ENCODE measurements around the gene FKBP2.

The FKBP2 gene

DNA sequence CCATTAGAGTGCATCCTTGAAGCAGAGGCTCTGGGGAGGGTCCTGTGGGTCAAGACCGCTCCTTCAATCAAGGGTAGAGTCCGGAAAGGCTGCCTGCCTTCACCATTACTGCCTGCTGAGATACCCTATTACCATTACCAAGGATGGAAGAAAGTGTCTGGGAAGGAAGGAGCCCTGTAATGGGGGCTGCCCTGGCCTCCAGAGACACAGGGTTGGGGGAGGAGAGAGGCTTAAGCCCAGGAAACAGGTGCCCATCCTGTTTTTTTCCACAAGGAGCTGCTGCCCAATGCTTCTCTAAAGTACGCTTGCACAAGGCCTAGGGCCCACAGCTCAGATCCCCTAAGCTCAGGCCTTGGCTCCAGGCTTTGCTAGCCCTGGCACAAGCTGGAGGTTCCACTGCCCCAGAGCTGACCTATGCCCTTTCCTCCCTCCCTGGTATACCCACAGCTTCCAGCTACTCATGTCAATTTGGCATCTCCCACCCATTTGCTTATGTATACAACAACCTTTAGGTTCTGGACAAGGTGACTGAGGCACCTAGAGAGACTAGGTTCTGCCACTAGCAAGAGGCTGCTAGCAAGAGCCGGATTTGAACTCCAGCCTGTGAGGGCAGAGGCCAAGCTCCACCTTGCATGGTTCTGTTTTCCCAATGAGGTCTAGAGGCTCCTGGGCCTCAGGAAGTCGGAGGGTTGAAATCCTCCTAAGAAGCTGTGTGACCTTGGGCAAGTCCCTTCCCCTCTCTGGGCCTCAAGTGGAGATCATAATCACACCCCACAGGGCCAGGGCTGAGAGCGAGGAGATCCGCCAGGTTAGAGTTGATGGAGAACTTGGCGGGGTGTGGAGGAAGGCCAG is 8.9 kb downstream of the FKBP2 start:
- DNase-seq (ENCODE audit: low spot score), result no peak

DNA sequence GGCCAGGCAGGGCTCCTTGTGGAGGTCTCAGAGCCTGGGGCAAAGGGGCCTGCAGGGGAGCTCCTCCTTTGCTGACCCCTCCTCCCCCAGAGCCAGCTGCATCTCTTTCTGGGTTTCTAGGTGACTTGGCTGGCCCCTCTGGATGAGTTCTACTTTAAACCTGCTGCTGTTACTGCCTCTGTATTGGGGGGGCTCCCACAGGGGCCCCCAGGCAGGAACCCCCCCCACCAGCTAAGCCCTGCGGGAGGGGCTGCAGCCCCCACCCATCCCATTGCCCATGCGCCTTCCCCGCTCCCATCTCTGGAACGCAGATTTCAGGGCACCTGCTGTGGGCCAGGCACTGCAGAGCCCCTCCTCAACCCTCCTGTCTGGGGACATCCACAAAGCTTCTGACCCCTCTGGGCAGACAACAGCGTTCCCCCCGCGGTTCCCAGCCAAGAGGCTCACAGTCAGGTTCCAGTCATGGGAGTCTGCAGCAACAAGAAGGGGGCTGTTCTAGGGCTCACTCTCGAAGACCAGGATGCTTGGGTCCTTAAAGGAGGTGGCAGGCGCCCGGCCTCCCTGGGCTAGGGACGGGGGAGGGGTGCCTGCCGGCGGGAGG is 9.6 kb downstream of the FKBP2 start:
- DNase-seq (ENCODE audit: low spot score), result no peak

DNA sequence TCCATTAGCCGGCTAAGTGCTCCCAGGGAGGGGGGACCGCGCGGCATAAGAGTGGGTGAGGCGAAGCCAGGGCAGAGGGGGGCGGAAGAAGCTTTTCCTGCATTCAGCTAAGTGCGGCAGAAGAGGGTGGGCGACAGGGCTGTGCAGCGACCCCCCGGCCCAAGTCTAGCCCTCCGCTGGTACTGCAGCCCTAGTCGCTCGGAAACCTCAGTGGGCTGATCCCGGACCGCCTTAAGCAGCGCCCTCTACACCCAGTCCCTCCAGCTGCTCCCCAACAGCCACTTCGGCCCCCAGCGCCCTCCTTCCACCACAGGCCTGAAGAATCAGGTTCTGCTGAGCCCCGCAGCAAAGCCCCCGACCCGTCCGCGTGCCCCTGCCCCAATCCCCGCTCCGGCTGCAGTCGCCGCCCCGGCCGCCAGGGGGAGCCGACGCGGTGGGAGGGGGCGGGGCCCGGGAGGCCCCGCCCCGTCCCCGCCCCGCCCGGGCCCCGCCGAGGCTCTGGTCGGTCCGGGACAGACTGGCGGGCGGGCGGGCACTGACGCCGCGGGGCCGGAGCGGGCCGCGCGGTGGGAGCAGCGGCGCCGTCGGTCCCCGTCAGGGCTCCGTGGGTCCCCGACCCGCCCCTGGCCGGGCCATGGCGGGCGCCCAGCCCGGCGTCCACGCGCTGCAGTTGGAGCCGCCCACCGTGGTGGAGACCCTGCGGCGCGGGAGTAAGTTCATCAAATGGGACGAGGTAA is 10.3 kb downstream of the FKBP2 start, which contains the start of gene PLCB3:
PLCB3 (plus strand) TSS at position 515 of the 737 bp plus-strand sequence; CDS start at position 635, 120 bp downstream.
- peak; percentile 56 for DNase-seq (ENCODE audit: low spot score)

DNA sequence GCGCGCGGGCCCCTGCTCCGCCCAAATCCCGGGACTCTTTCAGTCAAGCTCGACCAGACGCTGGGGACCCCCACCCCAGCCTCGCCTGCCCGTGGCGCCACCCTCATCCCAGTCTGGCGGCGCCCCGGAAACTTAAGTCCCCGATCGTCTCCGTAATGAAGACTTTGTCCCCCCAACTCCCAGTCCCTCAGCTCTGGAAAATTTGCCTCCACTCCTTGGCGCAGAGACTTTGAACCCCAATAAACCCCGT is 10.8 kb downstream of the FKBP2 start:
- DNase-seq (ENCODE audit: low spot score), result no peak

DNA sequence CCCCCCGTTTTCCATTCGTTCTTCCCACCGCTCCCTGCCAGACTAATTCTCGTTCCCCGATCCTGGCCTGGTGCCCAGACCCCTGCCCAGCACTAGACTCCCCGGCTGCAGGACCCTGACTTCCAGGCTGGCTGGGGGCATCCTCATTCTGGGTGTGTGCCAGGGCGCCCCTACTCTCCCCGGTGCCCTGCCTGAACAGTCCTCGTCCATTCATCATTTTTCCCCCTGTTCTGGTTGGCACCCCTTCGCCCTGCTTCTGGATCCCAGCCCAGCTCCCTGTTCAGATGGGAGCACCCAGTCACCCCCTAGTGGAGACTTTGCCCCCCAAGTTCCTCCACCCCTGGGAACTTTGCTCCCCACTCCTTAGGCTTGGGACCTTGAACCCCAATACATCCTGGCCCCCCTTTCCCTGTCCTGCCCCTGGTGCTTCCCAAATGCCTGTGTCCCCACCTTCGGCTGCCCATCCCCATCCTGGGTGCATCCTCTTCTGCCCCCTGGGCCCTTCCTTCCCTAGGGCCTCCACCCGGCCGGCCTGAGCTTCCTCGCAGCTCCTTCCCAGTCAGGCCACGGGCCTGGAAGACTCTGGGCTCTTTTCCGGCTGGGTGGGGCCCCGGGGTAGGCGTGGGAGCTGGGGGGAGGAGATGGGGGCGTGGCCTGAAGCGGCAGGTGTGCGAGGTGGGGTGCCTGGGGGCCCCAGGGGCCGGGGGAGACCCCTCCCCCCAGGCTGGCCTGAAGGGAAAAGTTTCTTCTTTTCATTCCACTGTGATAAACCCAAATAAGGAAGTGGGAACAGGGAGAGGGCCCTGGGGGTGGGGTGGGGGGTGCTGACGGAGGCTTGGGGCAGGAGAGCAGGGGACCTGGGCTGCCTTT is 11.3 kb downstream of the FKBP2 start:
- peak; percentile 52 for DNase-seq (ENCODE audit: low spot score)

DNA sequence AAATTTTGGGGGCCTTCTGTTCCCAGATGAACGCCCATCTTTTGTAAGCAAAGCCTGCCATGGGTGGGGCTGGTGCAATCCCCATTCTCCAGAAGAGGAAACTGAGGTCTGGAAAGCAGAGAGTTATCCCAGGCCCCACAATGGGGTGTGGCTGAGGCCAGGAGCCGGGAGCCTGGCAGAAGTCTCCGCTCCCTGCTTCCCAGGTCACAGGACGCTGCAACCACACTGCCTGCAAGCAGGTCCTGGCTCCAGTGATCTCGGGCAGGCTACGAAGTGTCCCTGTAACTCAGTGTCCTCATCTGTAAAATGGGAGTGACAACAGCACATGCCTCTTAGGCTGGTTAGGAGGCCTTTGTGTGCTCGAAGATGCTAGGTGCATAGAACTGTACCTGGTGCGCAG is 12.1 kb downstream of the FKBP2 start:
- DNase-seq (ENCODE audit: low spot score), result no peak

DNA sequence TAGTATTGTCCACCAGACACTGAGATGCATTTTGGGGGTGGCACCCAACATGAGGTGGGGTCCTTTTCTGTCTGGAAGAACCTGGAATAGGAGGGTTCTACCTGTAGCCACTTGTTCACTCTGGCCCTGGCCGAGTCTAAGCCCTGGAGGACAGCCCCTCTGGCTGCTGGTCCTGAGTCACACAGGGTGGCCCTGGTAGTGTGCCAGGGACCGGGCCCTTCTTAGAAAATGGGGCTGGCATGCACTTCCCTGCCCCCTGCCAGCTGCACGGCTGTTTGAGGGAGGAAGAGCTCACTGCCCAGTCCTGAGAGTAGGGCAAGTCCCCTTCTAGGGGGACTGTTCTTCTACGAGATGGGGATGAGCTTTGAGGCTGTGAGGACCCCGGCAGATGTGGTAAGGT is 12.6 kb downstream of the FKBP2 start:
- DNase-seq (ENCODE audit: low spot score), result no peak

DNA sequence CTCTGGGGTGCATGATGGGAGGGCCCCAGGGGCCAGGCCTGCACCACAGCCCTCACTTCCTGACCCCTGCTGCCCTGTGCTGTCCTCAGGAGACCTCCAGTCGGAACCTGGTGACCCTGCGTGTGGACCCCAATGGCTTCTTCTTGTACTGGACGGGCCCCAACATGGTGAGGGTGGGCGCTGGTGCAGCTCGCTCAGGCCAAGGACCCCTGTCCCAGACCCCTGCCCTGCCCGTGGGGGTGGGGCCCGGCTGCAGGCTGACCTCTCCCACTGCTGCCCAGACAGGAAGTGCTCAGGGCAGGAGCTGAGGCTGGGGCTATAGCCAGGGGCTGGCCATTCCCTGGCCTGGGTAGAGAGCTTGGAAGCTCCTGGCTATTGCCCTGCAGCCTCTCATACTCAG is 13.4 kb downstream of the FKBP2 start:
- DNase-seq (ENCODE audit: low spot score), result no peak

DNA sequence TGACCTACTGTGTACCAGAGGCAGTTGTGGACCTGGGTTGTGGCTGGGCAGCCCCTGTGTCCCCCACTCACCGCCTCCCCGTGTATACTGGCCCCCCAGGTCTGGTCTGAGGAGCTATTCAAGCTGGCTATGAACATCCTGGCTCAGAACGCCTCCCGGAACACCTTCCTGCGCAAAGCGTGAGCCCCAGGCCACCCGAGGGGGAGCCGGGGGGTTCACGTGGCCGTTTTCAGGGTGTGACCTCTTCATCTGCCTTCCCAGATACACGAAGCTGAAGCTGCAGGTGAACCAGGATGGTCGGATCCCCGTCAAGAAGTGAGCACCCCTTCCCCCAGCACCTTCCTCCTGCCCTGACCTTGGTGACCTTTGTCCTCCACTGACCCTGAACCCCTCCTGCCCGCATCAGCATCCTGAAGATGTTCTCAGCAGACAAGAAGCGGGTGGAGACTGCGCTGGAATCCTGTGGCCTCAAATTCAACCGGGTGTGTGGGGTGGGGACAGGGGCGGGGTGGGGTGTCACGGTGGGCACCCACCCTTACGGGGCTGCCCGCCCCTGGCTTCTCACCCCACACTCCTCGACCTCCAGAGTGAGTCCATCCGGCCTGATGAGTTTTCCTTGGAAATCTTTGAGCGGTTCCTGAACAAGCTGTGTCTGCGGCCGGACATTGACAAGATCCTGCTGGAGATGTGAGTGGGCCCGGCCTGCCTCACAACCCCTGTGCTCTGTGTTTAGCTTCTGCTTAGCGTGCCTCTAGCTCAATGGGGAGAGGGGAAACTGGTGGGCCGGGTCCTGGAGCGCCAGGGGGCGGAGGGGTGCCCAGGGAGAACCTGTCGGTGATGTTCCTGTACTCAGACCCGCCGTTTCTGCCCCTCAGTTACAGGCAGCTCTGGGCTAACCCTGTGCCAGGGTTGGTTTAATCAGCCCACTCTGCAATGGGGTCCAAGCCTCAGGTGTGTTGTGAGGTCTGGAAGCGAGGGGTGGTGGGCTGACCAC is 14.5 kb downstream of the FKBP2 start:
- no peak for DNase-seq (ENCODE audit: low spot score)

DNA sequence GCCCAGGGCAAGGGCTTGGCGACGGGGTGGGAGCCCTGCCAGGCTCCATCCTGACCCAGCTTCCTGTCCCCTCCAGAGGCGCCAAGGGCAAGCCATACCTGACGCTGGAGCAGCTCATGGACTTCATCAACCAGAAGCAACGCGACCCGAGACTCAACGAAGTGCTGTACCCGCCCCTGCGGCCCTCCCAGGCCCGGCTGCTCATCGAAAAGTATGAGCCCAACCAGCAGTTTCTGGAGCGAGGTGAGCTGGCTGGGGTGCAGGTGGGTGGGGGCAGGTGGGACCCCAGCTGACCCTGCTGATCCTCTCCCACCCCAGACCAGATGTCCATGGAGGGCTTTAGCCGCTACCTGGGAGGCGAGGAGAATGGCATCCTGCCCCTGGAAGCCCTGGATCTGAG is 15.4 kb downstream of the FKBP2 start:
- DNase-seq (ENCODE audit: low spot score), result no peak

DNA sequence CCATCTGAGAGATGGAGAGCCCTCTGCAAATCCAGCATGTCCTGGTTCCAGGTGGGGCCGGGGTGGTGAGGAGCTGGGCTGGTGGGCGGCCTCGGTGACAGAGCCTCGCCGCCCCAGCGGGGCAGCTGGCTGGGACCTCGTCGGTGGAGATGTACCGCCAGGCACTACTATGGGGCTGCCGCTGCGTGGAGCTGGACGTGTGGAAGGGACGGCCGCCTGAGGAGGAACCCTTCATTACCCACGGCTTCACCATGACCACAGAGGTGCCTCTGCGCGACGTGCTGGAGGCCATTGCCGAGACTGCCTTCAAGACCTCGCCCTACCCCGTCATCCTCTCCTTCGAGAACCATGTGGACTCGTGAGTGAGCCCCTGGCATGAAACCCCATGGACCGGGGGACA is 17.5 kb downstream of the FKBP2 start:
- no peak for DNase-seq (ENCODE audit: low spot score)

DNA sequence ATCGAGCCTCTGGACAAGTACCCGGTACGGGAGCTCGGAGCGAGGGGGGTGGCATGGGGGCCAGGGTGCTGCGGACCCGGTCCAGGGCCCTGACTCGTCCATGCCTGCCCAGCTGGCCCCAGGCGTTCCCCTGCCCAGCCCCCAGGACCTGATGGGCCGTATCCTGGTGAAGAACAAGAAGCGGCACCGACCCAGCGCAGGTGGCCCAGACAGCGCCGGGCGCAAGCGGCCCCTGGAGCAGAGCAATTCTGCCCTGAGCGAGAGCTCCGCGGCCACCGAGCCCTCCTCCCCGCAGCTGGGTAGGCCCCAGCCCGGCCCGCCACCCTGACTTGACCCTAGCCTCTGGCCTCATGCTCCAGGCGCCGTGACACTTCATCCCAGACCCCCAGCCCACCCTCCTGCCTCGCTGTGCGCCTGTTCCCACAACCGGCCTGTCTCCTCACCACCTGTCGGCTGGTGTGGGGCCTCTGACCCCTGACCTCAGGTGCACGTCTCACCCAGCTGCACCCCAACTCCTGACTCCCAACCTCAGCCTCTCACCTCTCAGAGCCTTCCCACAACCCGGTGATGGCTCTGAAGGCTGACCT is 18.1 kb downstream of the FKBP2 start:
- no peak for DNase-seq (ENCODE audit: low spot score)

DNA sequence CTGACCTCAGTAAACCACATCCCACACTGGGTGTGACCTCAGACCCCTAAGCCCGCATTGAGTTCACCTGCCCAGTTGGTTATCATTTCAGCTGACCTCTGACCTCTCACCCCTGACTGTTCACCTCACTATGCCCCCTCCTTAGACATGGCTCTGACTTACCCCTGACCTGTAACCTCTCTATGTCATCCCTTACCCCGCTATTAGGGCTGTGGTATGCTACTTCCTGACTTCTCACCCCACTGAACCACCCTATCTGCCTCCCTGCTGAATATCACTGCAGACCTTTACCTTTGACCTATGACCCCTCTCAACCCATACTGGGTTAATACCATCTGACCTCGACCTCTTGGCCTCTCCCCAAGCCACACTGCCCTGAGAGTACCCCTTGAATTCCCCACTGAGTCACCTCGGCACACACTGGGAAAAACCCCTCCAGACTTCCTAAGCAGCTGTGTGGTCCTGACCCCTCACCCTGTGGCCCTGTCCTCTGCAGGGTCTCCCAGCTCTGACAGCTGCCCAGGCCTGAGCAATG is 18.7 kb downstream of the FKBP2 start:
- DNase-seq (ENCODE audit: low spot score), result no peak

DNA sequence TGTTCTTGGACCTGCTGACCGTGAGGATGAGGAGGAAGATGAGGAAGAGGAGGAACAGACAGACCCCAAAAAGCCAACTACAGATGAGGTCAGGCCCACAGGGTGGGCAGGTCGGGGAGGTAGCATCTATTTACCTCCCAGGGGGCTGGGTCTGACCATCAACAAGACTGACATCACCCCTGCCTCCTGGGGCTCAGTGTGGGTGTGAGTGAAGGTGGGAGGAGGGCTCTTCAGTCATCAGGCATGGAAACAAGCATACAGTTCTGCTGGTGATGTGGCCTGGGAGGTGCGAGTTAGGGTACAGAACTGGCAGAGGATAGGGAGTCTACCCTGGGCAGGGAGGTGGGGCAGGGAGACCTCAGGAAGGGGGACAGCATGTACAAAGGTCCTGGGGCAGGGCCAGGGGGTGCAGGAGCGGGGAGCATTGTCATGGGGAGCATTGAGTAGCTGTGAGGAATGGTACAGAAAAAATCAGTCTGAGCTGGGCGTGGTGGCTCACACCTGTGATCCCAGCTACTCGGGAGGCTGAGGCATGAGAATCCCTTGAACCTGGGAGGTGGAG is 19.3 kb downstream of the FKBP2 start:
- no peak for DNase-seq (ENCODE audit: low spot score)

DNA sequence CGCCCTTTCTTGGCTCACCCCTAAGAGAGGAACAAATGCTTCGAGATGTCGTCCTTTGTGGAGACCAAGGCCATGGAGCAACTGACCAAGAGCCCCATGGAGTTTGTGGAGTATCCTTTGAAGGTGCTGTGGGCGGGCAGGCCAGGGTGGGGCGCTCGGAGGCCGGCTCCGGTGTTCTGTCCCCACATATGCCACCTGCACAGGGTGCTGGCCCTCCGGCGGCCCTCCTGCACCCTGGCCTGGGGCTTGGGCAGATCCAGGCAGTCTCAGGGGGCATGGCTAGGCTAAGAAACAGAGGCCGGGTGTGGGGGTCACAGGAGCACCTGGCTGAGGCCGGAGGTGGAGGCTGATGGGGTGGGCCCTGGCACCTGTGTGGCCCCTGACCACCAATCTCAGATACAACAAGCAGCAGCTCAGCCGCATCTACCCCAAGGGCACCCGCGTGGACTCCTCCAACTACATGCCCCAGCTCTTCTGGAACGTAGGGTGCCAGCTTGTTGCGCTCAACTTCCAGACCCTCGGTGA is 20.7 kb downstream of the FKBP2 start:
- DNase-seq (ENCODE audit: low spot score), result no peak

DNA sequence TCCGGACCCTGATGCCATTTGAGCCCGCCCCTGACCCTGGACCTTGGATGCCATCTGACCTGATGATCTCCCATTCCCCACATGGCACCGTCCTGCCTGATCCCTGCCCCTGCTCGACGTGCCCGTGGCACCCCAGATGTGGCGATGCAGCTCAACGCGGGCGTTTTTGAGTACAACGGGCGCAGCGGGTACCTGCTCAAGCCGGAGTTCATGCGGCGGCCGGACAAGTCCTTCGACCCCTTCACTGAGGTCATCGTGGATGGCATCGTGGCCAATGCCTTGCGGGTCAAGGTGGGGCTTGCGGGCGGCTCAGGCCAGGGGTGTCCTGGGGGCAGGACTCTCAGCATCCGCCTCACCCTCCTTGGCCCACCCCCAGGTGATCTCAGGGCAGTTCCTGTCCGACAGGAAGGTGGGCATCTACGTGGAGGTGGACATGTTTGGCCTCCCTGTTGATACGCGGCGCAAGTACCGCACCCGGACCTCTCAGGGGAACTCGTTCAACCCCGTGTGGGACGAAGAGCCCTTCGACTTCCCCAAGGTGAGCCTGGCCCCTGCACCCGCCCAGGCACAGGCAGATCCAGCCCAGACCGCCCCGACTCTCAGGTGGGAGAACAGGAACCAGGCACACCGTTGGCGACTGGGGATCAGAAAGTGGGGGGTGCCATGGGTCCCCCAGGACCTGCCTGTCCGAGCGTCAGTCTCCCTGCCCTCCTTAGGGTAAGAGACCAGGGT is 21.5 kb downstream of the FKBP2 start:
- no peak for DNase-seq (ENCODE audit: low spot score)

DNA sequence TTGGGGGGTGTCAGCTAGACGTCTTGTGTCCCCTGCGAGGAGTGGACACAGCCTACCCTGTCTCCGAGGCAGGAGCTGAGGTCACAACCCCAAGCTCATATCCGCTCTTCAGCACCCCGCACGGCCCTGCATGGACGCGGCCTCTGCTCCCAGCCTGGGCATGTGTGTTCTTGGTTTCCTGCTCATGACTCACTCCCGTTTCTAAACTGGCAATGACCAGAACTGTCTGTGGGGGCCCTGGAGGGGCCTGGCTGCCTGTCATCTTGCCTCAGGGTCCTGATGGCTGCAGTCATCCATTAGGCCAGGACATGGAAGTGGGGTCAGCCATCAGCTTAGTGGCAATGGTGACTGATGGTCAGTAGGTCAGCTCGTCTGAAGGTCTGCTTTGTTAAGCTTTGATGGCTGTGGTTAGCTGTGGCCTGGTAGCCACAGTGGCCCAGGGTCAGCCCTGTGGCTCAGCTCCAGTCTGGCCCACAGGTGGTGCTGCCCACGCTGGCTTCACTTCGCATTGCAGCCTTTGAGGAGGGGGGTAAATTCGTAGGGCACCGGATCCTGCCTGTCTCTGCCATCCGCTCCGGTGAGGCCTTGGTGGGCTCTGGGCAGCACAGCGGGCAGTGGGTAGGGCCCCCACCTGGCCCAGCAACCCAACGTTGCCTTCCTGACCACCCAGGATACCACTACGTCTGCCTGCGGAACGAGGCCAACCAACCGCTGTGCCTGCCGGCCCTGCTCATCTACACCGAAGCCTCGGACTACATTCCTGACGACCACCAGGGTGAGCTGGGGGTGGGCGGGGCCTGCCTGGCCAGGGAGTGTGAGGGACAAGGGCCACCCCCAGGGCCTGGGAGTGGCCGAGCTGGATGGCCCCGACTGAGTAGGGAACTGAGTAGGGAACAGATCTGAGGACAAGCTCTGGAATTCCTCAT is 22.4 kb downstream of the FKBP2 start:
- DNase-seq (ENCODE audit: low spot score), result no peak

DNA sequence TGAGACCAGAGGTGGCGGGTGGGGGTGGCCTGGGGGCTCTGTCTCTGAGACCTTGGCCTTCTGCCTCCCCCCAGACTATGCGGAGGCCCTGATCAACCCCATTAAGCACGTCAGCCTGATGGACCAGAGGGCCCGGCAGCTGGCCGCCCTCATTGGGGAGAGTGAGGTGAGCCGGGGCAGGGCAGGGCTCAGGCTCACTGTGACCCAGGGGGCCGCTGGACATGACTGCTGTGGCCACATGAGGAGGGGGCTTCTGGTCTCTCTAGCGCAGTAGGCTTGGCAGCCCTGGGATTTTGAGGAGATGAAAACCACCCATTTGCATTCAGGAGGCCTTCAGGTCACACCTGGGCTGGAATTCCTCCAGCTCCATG is 23.0 kb downstream of the FKBP2 start:
- no peak for DNase-seq (ENCODE audit: low spot score)
